Measurements from ENCODE around the gene CSH2. TPM values are rescaled to one million over a fixed set of nuclear protein-coding genes. Genes with fewer than 3 reads are reported as not detected.
"Not testable (repeated sequence)": the region's sequence is repeated elsewhere in the genome, so short reads cannot be mapped to it uniquely, and the experiment has no call there.

Gene CSH2
- total and polyA plus RNA-seq, 7 donors, result not detected

GRCh38 chr17:63848834-63849689, 24.4 kb downstream of the CSH2 start:
- WGBS, 3 donors, result 12 to 16% (median 13%) methylated on average over 82 of the region's 82 CpGs
- DNase-seq, result peak; percentile 95 to 98
- peak; percentile 59 for TF ChIP-seq CTCF (IDR thresholded peaks at IDR 0.05)
- peaks cover 9% of the 10 kb centered on the region for H3K4me1 ChIP-seq
- no peaks in the 10 kb centered on the region for H3K9me3 ChIP-seq
- no peaks in the 10 kb centered on the region for H3K36me3 ChIP-seq (ENCODE audit: insufficient read depth in 1 of 2, low read depth in 1 of 2)
- peak overlapping the region; percentile 61 for H3K4me3 ChIP-seq
- peak; percentile 97 to 98 (median 97) for ATAC-seq
- intact Hi-C loops (cut with DNase I), result loop anchor here in 1 of 2 donors (5.0 kb wide), 1 partner anchor 823 kb away; no protein-coding TSS in a partner anchor
- H3K27ac ChIP-seq, result peak overlapping the region; percentile 71
- no peaks in the 10 kb centered on the region for H3K27me3 ChIP-seq (ENCODE audit: insufficient read depth in 3 of 3, low read length in 2 of 3)

GRCh38 chr17:63847525-63848249, 25.8 kb downstream of the CSH2 start:
- Histone ChIP-seq H3K36me3 (ENCODE audit: insufficient read depth in 1 of 2, low read depth in 1 of 2) (no peaks in the 10 kb centered on the region), H3K27ac (no peak overlapping the region), H3K4me3 (no peak overlapping the region), H3K4me1 (peaks cover 14% of the 10 kb centered on the region), H3K27me3 (ENCODE audit: insufficient read depth in 3 of 3, low read length in 2 of 3) (no peaks in the 10 kb centered on the region), H3K9me3 (no peaks in the 10 kb centered on the region)
- ATAC-seq (no peak), DNase-seq (peak in 1 of 2 donors; percentile 39)
- intact Hi-C loops (cut with DNase I), result loop anchor here in 1 of 2 donors (5.0 kb wide), 1 partner anchor 825 kb away; no protein-coding TSS in a partner anchor
- TF ChIP-seq CTCF (IDR thresholded peaks at IDR 0.05), result no peak
- 82 to 100% (median 97%) methylated on average over 3 of the region's 3 CpGs for WGBS, 3 donors

GRCh38 chr17:63845509-63845908, 28.0 kb downstream of the CSH2 start:
- H3K9me3 ChIP-seq, result no peaks in the 10 kb centered on the region
- H3K36me3 ChIP-seq (ENCODE audit: insufficient read depth in 1 of 2, low read depth in 1 of 2), result no peaks in the 10 kb centered on the region
- H3K27ac ChIP-seq, result no peak overlapping the region
- ATAC-seq (no peak), DNase-seq (no peak)
- TF ChIP-seq CTCF (IDR thresholded peaks at IDR 0.05), result no peak
- intact Hi-C loops (cut with DNase I), result loop anchor here in 1 of 2 donors (5.0 kb wide), 1 partner anchor 827 kb away; no protein-coding TSS in a partner anchor
- H3K4me3 ChIP-seq, result no peak overlapping the region
- H3K4me1 ChIP-seq, result peaks cover 23% of the 10 kb centered on the region
- no peaks in the 10 kb centered on the region for H3K27me3 ChIP-seq (ENCODE audit: insufficient read depth in 3 of 3, low read length in 2 of 3)
- WGBS, 3 donors, result 41 to 87% (median 76%) methylated on average over 1 of the region's 1 CpG

GRCh38 chr17:63843910-63844677, 29.4 kb downstream of the CSH2 start:
- intact Hi-C loops (cut with DNase I), result no loop called here
- 53 to 57% (median 54%) methylated on average over 9 of the region's 9 CpGs for WGBS, 3 donors
- peak overlapping the region; percentile 83 for H3K4me3 ChIP-seq
- H3K9me3 ChIP-seq, result no peaks in the 10 kb centered on the region
- H3K27ac ChIP-seq, result peak overlapping the region; percentile 80
- no peaks in the 10 kb centered on the region for H3K27me3 ChIP-seq (ENCODE audit: insufficient read depth in 3 of 3, low read length in 2 of 3)
- TF ChIP-seq CTCF (IDR thresholded peaks at IDR 0.05), result no peak
- H3K4me1 ChIP-seq, result peaks cover 37% of the 10 kb centered on the region
- no peaks in the 10 kb centered on the region for H3K36me3 ChIP-seq (ENCODE audit: insufficient read depth in 1 of 2, low read depth in 1 of 2)
- DNase-seq, result peak in 1 of 2 donors; percentile 50
- ATAC-seq, result no peak

- ATAC-seq; H3K9me3 ChIP-seq; H3K27me3 ChIP-seq (ENCODE audit: insufficient read depth in 3 of 3, low read length in 2 of 3); H3K36me3 ChIP-seq (ENCODE audit: insufficient read depth in 1 of 2, low read depth in 1 of 2); intact Hi-C loops (cut with DNase I): not testable (repeated sequence)
- Histone ChIP-seq H3K4me3 (peak overlapping the region; percentile 83), H3K4me1 (peaks cover 40% of the 10 kb centered on the region), H3K27ac (peak overlapping the region; percentile 80)
- WGBS, 3 donors, result 1 to 2% (median 2%) methylated on average over 19 of the region's 19 CpGs
- DNase-seq, result peak; percentile 61 to 74
Measured at GRCh38 chr17:63843387-63843888, 30.0 kb downstream of the CSH2 start.
